Tibial nerve (tissue), 4 donors: Measurements from ENCODE around the gene SCUBE3.

ENCODE experiments used
- CTCF ChIP-seq, 5 experiments: fragments of 200-600 bp in 3 of 5; fragments of 450-650 bp in 2 of 5; sonication (generic) in 3 of 5; IDR thresholded peaks; one replicate each; pipeline ENCODE4 v1.5.1; 2016 to 2019; ENCODE audit warnings: antibody characterized with exemption in 5 of 5, mild to moderate bottlenecking in 3 of 5, moderate library complexity in 2 of 5
- EP300 ChIP-seq, 2 donors: sonication (generic); formaldehyde crosslinking; IDR thresholded peaks; one replicate each; pipeline ENCODE4 v1.6.1; 2017; ENCODE audit warnings: antibody characterized with exemption in 2 of 2, mild to moderate bottlenecking in 1 of 2
- POLR2A ChIP-seq, 2 donors: fragments of 450-650 bp; IDR thresholded peaks; one replicate each; pipeline ENCODE4 v1.6.1; 2017; ENCODE audit warnings: antibody characterized with exemption in 2 of 2, mild to moderate bottlenecking in 2 of 2, moderate library complexity in 2 of 2

- no peak for TF ChIP-seq CTCF (IDR thresholded peaks at IDR 0.05)
- TF ChIP-seq POLR2A (IDR thresholded peaks at IDR 0.05), result no peak
- TF ChIP-seq EP300 (IDR thresholded peaks at IDR 0.05), result no peak
Observed at GRCh38 chr6:35202066-35202546, 11.7 kb upstream of the SCUBE3 start.
